Cortex of kidney (tissue), 1 donor: ENCODE measurements around the gene TGIF1.

Source experiments
- DNase-seq: peaks from one replicate; lab custom pipeline; 2025; lab: John Stamatoyannopoulos, UW

TGIF1 gene

DNA sequence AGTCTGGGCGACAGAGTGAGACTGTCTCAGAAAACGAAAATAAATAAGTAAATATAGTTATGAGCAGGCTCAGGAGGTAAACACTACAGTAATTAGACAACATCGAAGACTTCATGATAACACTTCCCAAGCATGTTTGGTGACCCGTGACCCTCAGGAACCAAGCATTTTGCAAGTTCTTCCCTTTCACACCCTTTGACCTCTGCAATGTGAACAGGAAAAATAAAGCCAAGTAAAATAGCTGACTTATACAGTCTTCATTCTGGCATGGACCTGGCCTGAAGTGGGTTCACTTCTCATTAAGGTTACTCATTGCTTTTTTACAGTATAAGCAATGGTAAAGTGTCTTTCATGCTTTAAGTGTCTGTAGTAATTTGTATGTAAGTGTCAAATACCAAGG, 15.3 kb upstream of the TGIF1 start:
- DNase-seq = no peak

DNA sequence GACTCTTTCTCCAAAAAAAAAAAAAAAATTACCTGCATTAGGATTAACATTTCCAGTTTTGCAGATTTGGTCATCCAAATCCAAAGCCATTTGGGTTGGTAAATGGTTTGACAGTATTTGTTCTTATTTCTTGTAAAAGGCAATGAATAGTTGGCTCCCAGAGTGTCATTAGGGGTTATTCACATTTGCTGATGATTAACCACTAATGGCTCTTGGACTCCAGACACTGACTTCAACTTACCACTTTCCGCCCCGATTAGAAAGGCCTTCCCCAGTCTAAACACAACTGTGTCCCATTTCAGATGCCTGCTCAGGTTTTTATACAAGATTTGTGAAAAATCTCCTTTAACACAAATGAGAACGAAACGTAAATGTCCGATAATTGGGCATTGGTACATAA, 9.6 kb upstream of the TGIF1 start:
- DNase-seq = no peak

DNA sequence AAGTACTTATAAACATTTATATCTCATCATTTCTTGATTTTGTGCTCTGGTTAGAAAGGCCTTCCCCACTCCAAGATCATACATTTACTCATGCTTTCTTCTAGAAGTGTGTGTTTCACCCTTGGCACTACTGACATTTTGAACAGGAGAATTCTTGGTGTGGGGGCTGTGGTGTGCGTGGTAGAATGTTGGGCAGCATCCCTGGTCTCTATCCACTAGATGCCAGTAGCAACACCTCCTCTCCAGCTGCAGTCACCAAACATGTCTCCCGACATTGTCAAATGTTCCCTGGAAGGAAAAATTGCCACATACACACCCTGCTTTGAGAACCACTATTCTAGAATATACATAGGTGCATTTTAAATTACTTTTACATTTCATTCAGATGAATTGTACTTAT, 8.7 kb upstream of the TGIF1 start:
- DNase-seq = no peak

DNA sequence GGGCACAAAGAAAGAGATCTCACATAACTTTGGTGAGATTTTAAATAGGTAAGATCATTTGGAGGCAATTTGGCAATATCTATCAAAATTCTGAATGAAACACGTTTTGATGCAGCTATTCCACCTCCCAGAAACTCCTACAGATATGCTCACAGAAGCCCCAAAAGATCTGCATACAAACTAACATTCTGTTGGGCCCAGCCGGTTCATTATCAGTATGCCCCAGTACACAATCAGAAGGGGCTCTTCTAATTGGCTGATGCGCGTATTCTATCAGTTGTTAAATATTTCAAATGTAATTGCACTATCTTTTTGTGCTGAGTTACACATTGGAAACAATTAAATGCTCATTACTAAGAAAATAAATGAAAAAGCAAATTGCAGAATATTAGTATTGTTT, 7.1 kb upstream of the TGIF1 start:
- no peak for DNase-seq

DNA sequence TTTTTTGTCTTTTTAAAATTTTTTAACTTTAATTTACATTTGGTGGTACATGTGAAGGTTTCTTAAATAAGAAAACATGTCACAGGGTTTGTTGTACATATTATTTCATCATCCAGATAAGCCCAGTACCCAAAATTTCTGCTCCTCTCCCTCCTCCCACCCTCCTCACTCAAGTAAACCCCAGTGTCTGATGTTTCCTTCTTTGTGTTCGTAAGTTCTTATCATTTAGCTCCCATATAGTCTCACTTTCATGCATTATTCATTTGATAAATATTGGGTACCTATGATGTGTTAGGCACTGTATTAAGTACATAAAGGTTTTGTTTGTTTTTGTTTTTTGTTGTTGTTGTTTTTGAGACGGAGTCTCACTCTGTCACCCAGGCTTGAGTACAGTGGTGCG, 5.7 kb upstream of the TGIF1 start:
- no peak for DNase-seq

DNA sequence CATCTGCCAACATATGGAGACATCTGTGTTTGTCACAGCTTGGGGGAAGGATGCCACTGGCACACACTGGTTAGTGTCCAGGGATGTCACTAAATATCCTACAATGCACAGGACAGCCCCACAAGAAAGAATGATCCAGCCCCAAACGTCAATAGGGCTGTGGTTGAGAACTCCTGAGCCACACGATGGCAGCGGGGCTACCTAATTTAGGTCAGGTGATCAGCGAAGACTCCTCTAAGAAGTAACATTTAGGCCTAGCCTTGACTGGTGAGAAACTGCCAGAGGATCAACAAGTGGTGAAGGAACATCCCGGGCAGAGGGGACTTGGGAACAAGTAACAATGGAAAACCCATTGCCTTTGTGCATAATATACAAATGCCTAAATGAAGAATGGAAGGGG, 5.0 kb upstream of the TGIF1 start:
- no peak for DNase-seq

DNA sequence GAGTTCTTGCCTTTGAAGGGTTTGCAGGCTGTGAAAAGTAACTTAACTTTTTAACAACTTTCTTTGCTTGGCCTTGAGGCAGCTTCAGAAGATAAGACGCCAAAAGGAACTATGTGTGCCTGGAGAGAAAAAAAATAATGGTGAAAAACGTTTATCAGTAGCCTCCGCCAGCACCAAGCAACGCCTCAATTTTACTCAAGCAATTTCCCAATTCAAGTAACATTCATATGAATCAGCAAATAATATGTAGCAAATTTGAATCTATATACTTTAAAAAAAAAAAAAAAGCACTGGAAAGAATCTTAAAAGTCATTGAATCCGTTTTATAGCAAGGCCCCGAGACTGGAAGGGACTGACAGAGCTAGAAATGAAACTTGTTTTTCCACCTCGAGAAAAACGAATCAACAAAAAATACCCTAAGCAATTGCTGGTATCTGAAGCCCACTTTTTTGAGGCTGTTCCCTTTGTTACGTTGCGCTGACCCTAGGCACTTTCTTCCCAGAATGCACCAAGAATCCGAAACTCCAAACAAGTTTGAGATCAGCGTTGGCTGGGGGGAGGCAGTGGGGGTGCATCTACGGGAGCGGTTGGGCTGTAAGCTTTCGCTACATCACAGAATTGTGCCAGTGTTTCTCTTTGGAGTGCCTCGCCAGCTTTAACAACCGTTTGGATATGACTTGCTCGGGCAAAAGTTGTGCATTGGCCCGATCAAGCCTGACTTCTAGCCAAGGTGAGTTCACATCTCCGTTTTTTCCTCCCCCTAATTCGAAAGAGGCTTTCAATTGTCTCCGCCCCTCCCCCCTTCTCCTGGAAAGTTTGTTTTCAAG, 2.7 kb upstream of the TGIF1 start:
- DNase-seq = no peak

DNA sequence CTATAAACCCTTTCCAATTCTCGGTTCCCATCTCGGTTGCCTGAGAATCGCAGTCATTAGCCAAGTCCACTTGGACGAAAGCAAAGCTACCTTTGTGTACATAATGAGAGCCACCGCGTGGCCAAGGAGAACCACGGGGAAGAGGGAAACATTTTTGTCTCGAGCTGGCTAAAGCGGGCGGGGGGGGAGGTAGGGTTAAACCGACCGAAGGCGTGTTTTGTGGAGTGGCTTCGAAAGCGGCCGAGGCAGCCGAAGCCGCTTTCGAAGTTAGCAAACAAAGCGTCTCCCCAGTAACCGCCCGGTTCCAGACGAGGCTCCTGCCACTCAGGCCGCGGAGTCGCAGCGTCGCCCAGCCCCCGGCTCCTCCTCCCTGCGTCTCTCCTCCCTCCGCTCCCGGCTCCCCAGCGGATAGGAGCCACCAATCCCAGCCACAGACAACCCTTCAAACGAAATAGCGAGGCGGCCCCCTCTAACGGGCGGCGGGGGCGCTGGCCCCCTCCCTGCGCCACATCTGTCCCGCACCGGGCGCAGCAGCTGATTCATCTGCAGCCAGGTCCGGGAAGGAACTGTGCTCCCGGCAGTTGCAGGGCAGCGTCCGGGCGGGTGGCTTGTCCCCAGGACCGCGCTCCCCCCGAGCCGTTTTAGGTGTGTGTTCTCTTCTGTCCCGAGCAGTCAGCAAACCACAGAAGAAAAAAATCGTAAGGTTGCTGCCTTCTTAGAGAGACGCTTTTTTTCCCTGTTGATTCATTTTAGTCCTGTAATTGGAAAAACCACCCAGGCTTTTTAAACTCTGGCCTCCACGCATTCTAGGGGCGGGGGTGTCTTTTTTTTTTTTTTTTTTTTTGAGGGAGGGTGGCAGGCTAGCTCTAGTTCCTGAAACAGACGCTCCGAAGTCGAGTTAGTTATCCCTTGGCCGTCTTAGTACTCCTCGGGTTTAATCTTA, 1.8 kb upstream of the TGIF1 start:
- peak; percentile 40 for DNase-seq

DNA sequence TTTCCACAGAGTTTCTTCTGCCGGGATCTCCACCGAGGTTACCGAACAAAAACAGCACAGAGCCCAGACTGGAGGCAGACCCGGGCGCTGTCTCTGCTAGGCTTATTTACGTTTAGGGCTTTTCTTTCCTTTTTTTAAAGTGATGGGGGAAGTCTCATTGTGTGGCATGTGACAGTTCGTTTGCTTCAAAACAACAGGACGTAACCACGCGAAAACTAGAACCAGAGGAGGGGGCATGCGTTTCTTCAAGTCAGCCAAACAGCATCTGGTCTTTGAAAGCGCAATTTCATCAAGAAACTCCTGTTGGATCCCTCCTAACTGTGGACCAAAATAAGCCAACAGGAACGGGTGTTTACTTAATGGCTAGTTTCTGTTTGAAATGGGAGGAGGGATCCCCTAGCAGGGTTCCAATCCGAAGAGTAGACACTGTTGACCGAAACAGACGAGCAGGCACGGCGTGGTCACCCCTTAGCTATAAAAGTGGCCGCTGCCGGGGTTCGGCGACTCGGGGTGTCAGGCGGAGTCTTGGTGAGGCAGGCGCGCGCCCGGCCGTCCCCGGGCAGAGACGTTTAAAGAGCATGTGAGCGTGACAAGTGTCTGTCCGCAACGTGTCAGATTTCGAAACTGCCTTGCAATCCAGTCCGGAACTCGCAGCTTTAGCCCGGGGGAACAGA, 997 bp upstream of the TGIF1 start:
- no peak for DNase-seq

DNA sequence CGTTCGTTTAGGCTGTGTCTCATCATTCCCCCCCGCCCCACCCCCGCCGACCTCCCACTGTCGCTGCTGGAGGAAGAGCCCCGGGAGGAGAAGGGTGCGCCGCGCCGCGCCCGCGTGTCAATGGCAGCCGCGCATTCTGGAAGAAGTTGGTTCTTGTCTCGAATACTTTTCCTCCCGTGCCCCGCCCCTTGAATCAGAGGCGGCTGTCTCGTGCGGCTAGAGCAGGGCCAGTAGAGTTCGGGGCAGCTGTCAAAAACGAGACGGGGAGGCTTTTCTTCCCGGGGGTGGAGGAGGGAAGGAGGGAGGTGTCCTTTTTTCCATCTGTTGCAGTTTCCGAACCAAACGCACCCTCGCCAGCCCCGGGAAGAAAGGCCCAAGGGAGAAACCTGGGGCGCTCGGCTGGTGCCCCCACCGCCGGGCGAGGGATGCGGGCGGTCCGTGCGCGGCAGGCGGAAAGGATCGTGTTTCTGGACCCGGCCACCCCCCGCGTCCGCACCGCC, 410 bp upstream of the TGIF1 start:
- no peak for DNase-seq

DNA sequence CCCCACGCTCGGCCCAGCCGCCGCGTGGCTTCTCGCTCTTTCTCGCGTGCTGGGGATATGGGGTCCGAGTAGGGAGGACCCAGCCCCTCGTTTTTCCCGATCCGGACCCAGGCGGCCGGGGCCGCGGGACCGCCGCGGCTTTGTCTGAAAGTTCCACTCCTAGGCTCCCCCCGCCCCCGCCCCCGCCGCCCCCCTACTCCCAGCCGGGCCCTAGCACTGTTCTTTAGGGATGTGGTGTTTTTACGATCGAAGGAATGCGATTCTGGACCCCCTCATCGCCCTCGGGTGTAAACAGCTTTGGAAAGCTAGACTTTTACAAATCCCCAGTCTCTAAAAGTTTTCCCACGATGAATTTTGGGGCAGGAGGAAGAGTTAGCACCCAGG, 819 bp downstream of the TGIF1 start:
- DNase-seq = no peak

DNA sequence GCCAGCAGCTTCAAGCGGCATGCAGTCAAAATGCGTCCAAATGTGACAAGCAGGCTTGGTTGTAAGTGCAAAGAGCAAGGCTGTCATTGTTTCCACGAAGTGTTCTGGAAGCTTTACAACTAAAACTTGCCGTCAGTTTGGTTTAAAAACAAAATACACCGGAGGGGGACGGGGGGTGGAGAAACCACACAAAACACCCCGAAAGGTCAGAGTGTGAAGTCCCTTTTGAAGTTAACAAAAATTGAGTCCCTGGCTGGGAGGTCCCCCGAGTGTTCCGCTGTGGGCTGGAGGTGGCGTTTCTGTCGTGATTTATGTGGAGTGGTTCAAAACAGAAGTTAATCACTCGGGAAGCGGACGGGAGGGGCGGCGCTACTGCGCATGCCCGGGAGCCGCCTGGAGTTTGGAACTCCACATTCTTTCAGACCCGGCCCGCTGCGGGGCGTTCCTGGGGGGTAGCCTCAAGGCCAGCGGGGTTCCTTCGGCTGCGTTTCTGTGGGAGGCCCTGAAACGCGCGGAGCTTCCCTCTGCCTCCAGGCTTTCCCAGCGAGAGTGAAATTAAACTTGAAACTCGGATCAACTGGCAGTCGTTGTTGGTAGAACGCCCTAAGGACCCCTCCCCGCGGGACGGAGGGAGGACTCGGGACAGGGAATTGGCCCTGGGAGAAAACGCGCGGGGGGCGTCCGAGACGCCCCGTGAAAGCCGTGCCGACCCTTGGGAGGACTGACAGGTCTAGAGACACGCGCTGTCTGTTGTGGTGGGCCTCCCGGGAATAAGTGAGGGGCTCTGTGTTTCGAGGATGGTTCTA, 1.4 kb downstream of the TGIF1 start:
- peak; percentile 39 for DNase-seq

DNA sequence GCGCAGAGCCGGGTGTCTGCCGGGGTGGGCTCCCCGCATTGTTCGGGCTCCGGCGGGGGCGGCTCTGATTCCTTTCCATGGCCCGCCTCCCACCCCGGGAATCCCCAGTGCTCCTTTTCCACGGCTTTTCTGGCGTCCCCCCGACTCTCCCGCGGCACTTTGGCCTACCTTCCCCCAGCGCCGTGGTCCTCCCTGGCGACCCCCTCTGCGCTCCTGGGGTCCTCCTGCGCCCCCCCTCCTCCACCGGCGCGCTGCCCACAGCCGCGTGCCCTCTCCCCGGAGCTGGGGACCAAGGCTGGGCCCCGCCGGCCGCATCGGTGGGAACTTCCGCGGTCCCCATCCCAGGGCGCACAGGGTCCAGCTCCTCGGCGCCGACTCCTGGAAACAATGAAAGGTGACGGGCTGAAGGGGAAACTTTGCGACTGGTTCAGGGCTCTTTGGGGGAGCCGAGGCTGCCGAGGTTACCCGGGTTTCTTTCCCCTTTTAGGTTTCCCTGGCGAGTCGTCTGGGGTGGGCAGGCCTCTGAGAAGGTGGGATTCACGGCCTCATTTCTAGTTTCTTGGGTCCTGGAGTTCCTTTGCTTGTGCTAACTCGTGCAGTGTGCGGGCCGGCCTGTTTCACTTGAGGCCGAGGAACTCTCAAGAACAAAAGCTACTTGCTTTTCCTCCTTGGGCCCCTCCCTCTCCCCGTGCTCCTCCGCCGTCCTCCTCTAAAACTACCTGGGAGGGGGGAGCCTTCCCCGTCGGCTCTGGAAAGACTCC, 2.2 kb downstream of the TGIF1 start:
- no peak for DNase-seq

DNA sequence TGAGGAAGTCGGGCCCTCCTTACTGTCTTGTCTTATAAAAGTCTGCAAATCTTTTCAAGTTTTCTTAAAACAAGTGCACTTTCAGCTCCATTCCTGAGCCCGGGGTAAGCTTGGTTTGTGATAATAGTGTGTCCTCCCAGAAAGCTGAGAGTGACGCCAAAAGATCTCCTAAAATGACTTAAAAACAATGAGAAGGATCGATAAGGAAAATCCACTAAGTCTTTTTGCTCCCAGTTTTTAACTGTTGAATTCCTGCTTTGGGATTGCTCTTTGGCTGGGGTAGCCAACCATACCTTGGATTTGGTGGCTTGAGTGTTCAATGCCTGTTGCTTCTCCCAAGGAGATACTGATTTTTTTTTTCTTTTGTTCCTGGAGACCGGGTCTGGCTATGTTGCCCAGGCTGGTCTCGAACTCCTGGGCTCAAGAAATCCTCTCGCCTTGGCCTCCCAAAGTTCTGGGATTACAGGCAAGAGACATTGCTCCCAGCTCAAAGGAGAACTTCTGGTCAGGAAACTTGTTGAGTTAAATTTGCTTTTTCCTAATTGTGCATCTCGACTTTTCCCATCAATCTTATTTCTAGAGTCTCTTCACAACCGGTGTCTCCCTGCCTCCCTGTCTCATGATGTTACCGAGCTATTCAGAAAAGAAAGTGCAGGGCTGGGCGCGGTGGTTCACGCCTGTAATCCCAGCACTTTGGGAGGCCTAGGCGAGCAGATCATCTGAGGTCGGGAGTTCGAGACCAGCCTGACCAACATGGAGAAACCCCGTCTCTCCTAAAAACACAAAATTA, 3.0 kb downstream of the TGIF1 start:
- DNase-seq = no peak

DNA sequence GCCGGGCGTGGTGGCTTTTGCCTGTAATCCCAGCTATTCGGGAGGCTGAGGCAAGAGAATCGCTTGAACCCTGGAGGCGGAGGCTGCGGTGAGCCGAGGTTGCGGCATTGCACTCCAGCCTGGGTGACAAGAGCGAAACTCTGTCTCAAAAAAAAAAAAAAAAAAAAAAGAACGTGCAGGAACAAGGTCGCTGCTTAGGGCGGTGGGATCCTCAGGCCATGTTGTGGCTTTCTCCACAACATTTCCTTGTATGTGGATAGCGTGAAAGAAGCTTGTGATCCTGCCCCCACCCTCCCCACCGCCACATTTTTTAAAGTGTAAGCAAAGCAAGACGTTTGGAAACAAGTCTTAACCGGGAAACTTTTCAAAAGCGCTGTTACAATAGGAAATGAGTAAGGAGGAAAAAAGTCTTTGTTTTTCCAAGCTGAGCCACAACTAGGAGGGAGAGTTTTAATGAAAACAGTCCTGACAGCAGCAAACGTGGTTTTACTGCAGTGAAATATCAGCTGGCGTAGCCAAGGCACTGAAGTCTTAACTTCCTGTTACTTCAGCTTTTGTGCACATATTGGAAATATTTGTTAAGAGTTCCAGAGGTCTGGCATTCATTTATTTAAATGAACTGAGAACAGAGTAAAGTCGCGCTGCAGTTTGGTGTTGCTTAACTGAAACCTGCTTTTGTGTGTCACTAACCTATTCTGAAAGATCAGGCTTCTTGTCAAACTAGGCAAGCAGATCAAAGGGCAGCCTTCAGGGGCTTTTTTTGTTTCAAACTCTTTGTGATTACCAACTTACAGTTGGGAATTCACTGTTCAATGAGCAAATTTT, 3.8 kb downstream of the TGIF1 start:
- no peak for DNase-seq

DNA sequence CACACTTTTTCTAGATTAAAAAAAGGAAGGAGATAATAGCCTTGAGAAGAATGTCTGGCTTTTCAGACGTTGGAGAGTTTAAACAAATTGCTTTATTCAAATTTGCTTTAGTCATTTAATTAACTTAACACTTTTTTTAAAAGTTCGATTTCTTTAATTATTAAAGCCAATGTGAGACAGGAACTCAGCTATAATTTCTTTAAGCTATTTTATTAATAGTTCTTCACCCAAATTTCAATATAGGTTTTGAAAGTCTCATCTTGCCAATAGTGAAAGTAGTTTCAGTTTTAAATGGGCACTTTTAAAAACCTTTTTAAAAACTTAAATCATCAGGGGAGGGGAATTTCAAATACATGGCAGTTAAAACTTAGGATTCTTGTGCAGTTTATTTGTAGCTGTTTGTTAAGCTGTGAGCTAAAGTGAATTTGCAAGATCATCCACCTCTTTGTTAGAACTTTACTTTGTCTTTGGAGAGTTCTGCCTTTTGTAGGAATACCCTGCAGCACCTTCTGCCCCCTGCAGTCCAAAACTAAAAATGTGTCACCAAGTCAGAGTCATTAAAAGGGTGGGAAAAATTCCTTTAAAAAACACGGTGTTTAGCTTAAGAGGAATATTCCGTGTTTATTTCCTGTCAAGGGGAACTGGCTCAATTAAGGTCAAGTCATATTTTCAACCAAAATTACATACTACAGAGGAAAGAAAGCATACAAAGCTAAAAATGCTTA, 4.6 kb downstream of the TGIF1 start:
- DNase-seq = no peak

DNA sequence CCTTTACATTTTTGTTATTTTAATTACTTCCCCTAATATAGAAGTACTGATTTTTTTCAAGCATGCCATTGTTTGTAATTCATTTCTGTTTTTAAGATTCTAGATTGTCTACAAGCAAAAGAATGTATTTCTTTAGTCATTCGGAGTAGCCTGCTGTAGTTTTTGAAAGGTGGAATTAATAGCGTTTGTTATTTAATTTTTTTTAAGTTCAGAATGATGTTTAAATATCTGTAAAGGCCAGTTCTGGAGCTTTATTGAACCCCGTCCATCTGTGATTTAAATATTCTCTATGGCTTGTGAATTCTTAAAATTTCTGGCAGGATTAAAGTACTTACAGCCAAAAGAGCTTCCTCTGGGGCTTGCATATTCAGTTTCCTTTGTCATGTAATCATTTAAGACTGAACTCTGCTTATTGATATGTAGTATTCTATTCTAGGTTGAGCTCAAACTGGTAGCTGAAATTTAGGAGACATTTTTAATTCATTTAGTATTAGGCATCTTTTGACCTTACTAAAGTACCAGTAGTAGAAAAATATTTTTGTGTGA, 5.2 kb downstream of the TGIF1 start:
- no peak for DNase-seq
